SKM-1 treated with dmso at 0.1 percent for 144 hours (cell line): ENCODE data around the gene ASCL2.

Experiments used
- DNase-seq: peaks from one replicate; lab custom pipeline; 2025; ENCODE audit not compliant: unreplicated experiment; lab: John Stamatoyannopoulos, UW

Gene ASCL2

GRCh38 chr11:2309251-2310072 lies 39.1 kb upstream of the ASCL2 start:
- DNase-seq, result no peak

GRCh38 chr11:2308713-2309112 lies 38.3 kb upstream of the ASCL2 start:
- DNase-seq, result no peak

GRCh38 chr11:2307501-2308331 lies 37.3 kb upstream of the ASCL2 start:
- no peak for DNase-seq

GRCh38 chr11:2306877-2307500 lies 36.6 kb upstream of the ASCL2 start:
- peak; percentile 20 for DNase-seq

- DNase-seq, result no peak
Observed at GRCh38 chr11:2306452-2306823, 36.0 kb upstream of the ASCL2 start.

- peak; percentile 27 for DNase-seq
Observed at GRCh38 chr11:2305788-2306451, 35.5 kb upstream of the ASCL2 start.

- DNase-seq, result peak; percentile 75
Observed at GRCh38 chr11:2305140-2305778, 34.9 kb upstream of the ASCL2 start.

- DNase-seq, result no peak
Observed at GRCh38 chr11:2304506-2305139, 34.2 kb upstream of the ASCL2 start.

- no peak for DNase-seq
Observed at GRCh38 chr11:2303627-2304505, 33.5 kb upstream of the ASCL2 start.

GRCh38 chr11:2302896-2303626 lies 32.7 kb upstream of the ASCL2 start:
- no peak for DNase-seq

- DNase-seq, result no peak
Observed at GRCh38 chr11:2302306-2302895, 32.0 kb upstream of the ASCL2 start.

- peak; percentile 96 for DNase-seq
Observed at GRCh38 chr11:2301631-2302305, 31.4 kb upstream of the ASCL2 start, which contains the start of the genes C11orf21 and TSPAN32. Gene C11orf21, minus strand, starts transcription at chr11:2301918. Its CDS starts 110 bp downstream, at chr11:2301808. Gene TSPAN32, plus strand, starts transcription at chr11:2302013. Its CDS starts 137 bp downstream, at chr11:2302150.

GRCh38 chr11:2300936-2301630 lies 30.7 kb upstream of the ASCL2 start:
- DNase-seq, result peak; percentile 30

GRCh38 chr11:2300290-2300935 lies 30.0 kb upstream of the ASCL2 start:
- DNase-seq, result no peak

GRCh38 chr11:2299773-2300172 lies 29.4 kb upstream of the ASCL2 start:
- no peak for DNase-seq
